GM21390 (cell line): ENCODE measurements around the gene GPATCH8.
"Not testable (repeated sequence)": the region's sequence is repeated elsewhere in the genome, so short reads cannot be mapped to it uniquely, and the experiment has no call there.

Experiments used
- ATAC-seq: cut with Tn5 transposase; IDR thresholded peaks from one replicate; pipeline ENCODE4 v1.9.1; 2021; ENCODE audit not compliant: unreplicated experiment

The GPATCH8 gene

DNA sequence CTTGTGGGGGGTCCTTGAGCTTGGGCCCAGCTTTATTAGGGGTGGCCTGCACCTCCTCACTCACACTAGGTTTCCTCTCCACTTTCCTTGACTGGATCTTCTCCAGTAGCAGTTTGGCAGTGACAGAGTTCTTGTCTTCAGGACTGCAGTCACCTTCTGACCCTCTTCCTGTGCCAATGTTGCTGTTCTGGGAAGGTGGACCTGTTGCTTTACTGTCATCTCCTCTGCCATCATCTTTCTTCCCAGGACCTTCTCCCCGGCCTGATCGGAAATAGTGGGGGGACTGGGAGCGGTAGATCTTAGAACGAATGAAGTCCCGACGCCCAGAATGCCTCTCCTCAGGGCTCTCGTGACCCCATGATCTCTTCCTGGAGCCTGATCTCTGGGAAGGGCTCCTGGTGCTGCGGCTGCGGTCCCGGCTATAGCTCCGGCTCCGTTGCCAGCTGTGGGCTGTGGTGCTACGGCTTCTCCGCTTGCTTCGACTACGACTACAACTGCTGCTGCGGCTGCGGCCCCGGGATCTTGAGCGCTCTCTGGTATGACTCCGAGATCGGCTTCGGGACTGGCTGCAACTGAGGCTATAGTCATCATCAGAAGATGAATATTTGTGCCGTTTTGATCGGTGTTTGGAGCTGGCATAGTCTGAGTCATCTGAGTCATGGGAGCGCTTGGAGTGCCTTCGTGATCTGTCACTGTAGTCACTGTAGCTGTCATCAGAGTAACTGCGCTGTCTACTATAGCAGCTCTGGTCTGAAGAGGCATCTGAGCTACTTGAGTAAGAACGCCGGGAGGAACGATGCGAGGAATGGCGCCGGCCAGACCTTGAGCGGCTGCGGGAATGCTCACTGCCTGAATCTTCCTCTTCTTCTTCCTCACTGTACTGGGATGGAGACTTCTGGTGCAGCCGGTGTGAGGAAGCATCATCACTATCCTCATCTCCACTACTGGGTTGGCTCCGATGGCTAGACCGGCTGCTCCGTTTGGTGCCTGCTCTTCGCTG, 104.2 kb downstream of the GPATCH8 start:
- no peak for ATAC-seq

DNA sequence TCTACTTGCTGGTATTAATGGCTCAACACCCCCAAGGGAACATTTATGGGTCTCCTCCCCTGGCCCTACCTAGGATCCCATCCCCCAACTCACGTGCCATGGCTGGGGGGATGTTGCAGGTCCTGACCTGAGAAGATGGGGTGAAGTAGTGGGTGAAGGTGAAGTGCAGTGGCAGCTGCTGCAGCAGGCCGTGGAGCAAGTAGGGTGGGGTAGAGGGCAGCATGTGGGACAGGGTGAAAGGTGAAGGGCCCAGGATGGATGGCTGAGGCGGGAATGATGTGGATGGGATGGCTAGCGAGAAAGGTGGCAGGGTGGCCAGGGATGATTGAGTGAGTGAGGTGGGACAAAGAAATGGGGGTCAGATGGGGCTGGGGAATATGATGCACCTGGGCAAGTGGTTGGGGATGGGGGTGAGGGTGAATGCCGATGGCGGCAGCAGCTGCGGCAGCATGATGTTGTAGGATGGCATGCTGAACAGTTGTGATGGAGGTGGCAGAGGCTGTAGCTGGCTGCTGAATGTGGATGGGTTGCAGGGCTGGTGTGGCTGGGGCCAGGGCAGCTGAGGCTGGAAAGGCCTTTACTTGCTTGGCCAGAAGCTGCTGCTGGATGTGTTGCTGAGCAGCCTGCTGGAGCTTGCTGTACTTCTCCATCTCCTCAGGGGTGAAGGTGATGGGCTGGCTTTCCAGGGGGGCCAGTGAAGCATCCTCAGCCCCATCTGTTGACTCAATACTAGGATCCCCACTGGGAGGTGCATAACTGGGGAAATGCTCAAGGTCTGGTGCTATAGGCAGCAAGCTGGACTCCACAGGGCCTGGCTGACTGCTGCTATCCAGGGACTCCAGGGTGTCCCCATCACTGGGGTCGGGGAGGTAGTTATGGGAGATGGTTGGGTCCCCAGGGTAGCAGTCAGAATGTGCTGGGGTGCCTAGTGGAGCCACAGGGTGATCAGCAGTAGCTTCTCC, 105.4 kb downstream of the GPATCH8 start:
- no peak for ATAC-seq

DNA sequence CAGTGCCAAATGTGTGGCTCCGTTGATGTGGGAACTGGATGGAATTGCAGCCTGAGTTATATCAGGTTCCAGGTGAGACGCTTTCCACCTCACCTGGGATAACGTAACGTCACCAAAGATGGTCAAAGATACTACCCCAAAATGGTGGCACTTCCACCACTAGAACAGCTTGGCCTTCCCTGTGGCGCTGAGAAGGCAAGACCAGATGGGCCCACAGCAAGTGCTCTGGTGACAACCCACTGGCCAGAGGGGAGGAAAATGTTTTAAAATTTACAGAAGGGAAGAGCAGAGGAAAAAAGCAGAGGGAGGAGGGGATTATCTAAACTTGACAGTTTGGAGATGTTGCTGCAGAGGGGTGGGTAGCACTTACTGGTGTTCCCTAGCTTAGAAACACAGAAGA, 106.3 kb downstream of the GPATCH8 start:
- ATAC-seq = no peak

DNA sequence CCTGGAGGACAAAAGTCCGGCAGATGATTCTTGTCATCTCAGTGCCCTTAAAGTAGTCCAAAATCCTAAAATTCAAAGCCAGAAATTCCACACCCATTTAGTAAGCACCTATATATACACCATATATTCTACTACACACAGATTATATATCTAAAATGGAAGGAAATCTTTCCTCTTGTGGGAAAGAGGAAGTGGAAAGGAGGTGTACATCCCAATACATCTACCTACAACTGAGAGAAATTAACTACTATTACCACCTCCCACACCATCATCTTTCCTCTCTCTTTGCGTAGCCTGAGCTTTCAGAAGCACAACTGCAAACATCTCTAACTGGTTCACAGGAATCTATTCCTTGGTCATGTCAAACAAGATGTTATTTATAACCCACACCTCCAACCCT, 108.4 kb downstream of the GPATCH8 start:
- ATAC-seq = no peak

DNA sequence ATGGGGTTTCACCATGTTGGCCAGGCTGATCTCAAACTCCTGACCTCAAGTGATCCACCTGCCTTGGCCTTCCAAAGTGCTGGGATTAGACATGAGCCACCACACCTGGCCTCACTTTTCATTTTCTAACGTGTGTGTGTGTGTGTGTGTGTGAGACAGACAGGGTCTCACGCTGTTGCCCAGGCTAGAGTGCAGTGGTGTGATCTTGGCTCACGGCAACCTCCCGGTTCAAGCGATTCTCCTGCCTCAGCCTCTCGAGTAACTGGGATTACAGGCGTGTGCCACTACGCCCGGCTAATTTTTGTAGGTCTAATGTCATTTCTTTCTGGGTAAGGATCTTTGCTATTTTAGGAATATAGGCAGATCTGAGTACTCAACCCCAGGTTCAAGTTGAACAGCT, 109.1 kb downstream of the GPATCH8 start:
- not testable (repeated sequence) for ATAC-seq

DNA sequence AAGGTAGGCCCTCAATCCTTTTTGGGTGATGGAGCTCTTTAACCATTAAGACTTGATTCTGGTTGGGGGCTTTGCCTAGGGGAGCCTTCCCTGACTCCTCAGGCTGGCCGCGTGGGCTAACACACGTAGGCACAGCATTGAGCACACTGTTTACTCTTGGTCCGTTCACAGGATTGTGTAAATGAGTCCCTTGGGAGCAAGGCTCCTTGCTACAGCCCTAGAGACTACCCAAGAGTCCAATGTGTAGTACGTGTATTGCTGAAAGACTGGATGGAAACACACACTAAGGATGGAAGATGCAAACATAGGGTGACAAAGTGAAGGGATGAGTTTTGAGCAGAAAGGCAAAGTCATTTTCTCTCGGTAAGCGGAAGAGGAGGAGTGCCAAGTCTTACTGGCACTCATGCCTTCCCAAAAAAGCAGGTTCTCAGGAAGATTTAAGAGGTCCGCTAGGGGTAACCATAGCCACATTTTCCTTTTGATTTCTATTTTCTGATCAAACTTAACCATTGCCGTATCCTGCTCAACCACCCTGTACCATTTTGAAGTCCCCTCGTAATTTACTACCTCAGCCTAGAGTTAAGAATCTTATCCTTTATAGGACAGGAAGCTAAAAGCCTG, 112.8 kb downstream of the GPATCH8 start:
- ATAC-seq = no peak

DNA sequence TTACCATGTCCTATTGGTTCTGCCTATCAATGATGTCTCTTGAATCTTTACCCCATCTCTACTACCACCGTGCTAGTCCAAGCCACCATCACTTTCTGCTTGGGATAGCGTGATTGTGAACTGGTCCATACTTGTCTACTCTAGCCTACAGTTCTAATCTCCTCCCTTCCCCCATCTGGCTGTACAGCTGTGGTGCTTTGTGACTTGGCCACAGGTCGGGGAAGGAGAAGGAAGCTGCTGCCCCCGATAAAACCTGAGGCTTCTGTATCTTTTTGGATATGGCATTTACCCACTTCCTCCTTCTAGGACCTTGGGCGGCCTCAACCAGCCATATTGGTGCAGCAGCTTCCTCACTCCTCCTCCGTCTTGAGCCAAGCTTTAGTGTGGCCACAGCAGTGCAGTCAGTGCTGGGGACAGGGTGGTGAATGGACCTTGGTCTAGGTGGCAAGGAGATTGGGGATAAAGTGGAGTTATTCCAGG, 113.4 kb downstream of the GPATCH8 start:
- no peak for ATAC-seq

DNA sequence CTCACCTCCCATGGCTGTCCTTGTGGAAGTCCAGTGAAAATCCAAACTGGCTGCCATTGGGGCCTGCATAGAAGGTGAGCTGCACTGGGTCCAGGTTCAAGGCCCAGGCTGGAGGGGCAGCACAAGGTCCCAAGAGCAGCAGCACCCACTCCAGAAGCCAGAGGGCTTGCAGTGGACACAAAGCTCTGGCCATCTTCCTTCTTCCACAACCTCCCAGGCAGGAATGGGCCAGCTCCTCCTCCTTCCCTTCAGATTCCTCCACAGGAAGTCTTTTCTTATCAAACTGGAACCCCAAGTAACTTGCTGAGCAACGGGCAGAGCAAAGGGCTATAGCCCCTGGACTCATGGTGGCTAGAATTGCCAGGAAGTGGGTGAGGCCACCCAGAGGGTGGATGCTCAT, 113.9 kb downstream of the GPATCH8 start, which contains the start of gene ITGA2B:
TSS of gene ITGA2B (minus strand) at position 369 of the 400 bp plus-strand sequence. CDS start at position 193, 176 bp downstream.
- no peak for ATAC-seq

DNA sequence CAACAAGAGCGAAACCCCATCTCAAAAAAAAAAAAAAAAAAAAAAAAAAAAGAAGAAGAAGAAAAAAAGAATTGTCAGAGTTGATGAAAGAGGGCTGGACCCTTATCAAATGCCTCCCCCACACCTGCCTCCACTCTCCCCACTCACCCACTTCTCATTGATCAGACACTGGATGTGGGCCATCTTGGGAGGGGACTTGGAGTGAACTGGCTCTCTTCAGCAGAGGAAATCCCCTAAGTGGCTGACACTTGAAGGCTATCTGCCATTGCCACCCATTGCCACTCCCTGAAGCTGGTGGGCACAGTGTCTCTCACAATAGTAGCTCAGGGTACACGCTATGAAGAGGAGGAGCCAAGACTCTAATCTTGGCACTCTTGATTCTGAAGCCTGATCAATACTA, 115.4 kb downstream of the GPATCH8 start:
- ATAC-seq = no peak

DNA sequence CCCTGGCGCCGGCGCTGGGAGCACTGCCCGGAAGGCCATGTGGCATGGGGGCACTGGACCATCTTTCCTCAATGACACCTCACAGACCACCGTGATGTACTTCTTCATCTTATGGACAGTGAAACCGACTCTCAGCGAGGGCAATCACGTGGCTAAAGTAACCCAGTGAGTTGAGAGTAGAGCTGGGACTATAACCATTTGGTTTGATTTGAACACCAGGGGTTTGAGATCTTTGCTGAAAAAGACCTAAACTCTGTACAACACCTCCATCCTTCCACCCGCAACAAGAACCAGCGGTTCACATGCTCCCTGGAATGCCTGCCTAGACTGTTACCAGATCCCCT, 117.1 kb downstream of the GPATCH8 start:
- ATAC-seq = no peak

DNA sequence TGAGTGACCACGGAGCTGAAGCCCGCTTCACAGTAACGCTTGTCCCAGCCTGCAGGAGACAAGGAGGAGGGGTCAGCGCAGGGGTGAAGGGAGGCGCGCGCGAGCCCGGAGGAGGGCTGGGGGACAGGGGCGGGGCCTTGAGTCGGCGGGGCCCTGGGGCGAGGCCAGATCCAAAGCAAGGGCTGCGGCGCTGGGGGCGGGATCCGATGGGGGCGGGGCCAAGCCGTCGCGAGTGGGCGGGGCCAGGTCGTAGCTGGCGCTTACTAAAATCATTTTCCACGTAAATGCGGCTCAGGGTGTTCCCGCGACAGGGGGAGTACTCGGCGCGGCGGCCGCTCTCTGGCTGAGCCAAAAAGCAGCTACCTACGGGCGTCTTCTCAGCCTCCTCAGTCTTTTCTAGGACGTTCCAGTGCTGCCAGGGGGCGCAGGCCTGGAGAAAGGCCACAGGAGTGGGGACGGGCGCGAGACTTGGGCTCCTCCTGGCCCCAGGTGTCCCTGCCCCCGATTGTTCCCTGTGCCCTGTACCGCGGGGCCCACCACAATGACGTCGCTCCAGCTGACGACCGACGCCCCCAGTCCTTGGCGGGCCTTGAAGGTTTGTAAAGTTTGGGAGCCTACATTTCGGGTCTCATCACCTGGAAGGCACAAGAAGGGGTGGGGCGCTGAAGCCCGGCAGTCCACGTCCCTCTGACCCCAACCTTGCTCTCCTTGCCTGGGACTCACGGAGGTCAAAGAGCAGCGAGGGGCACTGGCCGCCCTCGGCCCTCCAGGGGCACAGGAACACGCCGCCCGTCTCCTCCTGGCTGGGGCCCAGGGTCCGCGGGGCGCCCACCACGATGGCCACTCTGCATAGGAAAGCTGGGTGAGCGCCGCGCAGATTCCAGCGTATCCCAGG, 117.7 kb downstream of the GPATCH8 start:
- ATAC-seq = peak; percentile 51

DNA sequence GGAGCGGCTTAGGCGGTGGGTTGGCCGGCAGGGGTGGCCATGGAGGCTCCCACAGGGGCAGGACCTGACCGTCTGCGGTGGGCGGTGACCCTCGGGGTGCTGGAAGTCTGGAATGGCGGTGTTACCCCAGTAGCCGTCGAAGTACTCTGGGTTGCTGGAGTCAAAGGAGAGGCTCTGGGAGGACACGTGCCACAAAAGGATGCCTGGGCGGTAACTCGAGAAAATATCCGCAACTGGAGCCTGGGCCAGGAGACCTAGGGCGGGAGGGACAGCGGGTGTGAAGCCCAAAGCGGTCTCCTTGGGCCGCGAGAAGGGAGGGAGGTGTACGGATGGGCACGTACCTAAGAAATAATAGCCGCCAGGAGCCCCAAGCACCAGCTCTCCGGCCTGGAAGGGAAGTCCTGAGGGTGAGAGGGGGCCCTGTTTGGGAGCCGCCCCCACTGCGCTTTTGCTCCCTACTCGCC, 118.4 kb downstream of the GPATCH8 start:
- ATAC-seq = no peak

DNA sequence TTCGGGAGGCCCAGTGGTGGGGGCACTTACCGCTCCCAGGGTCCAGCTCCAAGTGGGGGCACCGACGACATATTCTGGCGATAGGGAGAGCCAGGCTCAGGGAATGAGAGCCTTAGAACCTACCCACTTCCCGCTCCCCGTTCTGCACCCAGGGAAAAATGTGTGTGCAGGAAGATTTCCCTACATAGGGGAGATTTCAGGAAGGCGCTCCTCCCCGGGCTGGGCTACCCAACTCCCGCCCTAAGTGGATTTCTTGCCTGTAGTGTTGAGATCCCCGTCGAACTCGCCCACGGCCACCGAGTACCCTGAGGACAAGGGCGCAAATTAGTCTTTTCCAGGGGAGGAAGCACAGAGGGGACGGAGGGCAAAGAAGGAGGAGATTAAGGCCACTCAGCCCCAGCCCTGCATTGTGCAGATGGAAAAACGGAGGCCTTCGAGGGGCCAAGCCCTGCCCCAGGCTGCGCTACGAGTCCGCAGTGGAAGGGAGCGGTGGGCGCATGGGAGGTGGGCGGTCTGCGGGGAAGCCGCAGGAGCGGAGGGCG, 118.9 kb downstream of the GPATCH8 start:
- no peak for ATAC-seq

DNA sequence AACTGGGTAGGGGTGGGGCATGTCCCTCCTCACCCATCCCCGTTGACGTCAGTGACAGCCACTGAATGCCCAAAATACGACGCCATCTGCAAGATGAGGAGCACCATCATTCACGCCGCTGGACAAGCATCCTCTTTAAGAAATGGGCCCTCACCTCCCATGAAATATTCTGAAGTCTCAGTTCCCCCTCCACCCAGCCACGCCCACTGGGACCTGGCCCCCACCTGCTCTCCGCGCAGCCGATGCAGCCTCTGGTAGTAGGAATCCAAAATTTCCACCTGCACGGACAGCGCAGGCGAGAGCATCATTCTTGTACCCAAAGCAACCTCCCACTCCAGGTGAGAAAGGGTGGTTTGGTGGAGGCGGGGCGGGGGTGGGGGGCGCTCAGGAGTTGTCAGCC, 119.3 kb downstream of the GPATCH8 start:
- no peak for ATAC-seq

DNA sequence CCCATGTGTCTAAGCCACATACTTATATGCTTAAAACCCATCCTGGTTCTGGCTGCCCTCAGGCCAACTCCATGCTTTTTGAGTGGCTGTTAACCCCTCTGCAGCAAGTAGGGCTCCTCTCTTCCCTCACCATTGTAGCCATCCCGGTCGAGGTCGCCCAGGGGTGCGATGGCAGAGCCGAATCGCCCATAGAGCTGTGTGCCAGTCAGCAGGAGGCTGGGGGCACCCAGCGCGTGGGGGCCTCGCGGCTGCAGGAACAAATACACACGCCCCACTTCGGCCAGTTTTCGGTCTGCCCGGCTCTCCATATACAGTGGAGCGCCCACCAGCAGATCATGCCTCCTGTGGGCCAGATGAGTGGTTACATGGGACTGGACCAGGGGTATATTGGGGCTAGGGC, 119.8 kb downstream of the GPATCH8 start:
- no peak for ATAC-seq

DNA sequence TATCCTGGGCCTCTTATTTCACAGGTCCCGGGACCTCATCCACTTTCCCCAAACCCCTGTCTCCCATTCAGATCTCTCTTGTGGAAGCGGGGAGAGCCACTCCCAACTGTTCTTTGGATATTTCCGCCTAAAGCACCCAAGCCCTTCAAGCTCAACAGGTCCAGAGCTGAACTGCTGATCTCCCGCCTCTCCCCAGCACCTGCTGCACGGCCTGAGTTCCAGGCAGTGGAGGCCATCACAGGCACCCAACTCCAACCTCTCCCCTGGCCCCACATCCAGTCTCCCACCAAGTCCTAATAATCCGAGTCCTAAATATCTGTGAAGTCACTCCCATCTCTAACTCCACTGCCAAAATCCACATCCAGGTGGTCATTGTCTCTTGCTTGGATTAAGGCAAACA, 120.3 kb downstream of the GPATCH8 start:
- ATAC-seq = no peak

DNA sequence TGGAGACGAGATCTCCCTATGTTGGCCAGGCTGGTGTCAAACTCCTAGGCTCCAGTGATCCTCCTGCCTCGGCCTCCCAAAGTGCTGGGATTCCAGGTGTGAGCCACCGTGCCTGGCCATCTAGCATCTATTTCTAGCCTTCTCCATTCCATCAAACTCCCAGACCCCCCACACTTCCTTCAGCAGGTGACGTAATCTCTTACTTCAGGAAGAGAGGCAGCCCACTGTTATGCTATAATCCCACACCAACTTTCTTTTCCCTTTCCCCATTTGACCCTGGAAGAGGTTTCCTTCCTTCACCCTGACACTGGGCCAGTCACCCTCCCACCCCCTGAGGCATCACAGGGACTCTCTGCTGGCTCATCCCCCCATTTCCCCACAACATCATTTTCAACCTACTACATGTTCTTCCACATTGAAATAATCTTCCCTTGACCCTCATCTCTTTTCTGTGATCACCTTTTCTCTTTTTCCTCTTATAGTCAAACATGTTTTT, 121.3 kb downstream of the GPATCH8 start:
- no peak for ATAC-seq

DNA sequence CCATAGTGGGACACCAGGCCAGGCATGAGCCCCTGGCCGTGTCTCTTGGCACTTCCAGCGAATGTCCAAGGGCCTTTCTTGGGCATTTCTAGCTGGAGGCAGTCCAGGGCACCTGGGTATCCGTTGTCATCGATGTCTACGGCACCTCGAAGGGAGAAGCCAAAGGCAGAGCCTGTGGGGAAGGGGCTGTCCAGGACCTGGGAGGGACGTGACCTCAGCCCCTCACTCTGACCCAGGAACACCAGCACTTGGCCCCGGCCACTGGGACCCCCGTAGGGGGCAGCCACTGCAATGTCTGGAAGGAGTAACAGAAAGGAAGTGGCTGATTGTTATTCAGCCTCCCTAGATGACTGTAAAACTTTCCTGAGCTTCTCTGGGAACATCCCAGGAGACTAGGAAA, 122.4 kb downstream of the GPATCH8 start:
- ATAC-seq = no peak

DNA sequence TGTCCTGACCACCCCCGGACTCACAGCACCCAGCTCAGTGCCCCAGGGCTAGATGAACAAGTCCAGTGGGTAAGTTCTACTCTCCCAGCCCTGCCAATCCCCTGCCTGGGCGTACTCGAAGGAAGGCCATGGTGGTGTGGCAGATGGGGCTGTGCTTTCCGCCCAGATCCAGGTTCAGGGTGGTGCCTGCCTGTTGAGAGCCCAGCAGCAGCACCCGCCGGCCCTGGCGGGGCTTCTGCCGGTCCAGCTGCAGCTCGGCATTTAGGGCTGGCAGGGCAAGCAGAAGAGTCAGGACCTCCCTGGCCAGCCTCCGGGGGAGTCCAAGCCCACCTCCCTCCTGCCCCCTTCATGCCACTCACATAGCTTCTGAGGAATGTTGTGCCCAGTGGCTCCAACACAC, 123.3 kb downstream of the GPATCH8 start:
- ATAC-seq = no peak
